Esophagus (tissue), 2 donors: ENCODE measurements around the gene LYVE1. TPM values are rescaled to one million over a fixed set of nuclear protein-coding genes. Genes with fewer than 3 reads are reported as not detected.

Experiments
- H3K27ac ChIP-seq, 2 donors: one replicate each; pipeline ENCODE4 v1.5.1; 2013; ENCODE audit warnings: low read depth in 2 of 2, mild to moderate bottlenecking in 2 of 2, inconsistent platforms in 1 of 2, low read length in 1 of 2, moderate library complexity in 1 of 2
- H3K27me3 ChIP-seq, 2 donors: one replicate each; pipeline ENCODE4 v1.6.1; 2013; ENCODE audit warnings: low read length in 2 of 2, control low read depth in 1 of 2, mild to moderate bottlenecking in 1 of 2; ENCODE audit not compliant: insufficient read depth in 2 of 2, control insufficient read depth in 1 of 2
- H3K36me3 ChIP-seq, 2 donors: one replicate each; pipeline ENCODE4 v1.6.1; 2013; ENCODE audit warnings: low read length in 1 of 2; ENCODE audit not compliant: control insufficient read depth in 2 of 2, insufficient read depth in 2 of 2
- H3K4me1 ChIP-seq, 2 donors: one replicate each; pipeline ENCODE4 v1.6.1; 2013; ENCODE audit warnings: low read length in 1 of 2; ENCODE audit not compliant: control insufficient read depth in 2 of 2, insufficient read depth in 2 of 2
- H3K4me3 ChIP-seq, 2 donors: one replicate each; pipeline ENCODE4 v1.5.1; 2013; ENCODE audit warnings: low read length in 2 of 2, mild to moderate bottlenecking in 2 of 2, low read depth in 1 of 2, moderate library complexity in 1 of 2
- H3K9me3 ChIP-seq, 2 donors: one replicate each; pipeline ENCODE4 v1.6.1; 2013; ENCODE audit warnings: mild to moderate bottlenecking in 2 of 2, low read depth in 1 of 2, low read length in 1 of 2, moderate library complexity in 1 of 2; ENCODE audit not compliant: control insufficient read depth in 2 of 2, insufficient read depth in 1 of 2
- WGBS, 2 donors: extraction: QIAGEN DNeasy Blood & Tissue Kit; methylation state at CpG; one replicate each; pipeline ENCODE4 v1.1.7; 2013; 5-methylcytosine and 5-hydroxymethylcytosine counted together
- polyA plus RNA-seq, 2 donors: library from polyadenylated mRNA; stranded (reverse); fragments of 200-250 nt; gene quantifications; one replicate each; pipeline ENCODE4 v1.2.3, GENCODE V29; 2013
- donor health status: healthy with polysubstance abuse.
- donor health status: Bipolar disorder and iron deficiency.

Gene LYVE1
- polyA plus RNA-seq, 2 donors = 4.1 to 6.2 TPM

- no peak overlapping the region for H3K27ac ChIP-seq
- WGBS, 2 donors = 87% methylated on average over 7 of the region's 7 CpGs
- H3K4me3 ChIP-seq = no peak overlapping the region
- no peaks in the 10 kb centered on the region for H3K27me3 ChIP-seq
- H3K36me3 ChIP-seq = no peaks in the 10 kb centered on the region
- peaks cover 0 to 2% of the 10 kb centered on the region in 2 donors for H3K4me1 ChIP-seq
- no peaks in the 10 kb centered on the region for H3K9me3 ChIP-seq
These were observed 23.7 kb downstream of the LYVE1 start for GRCh38 chr11:10544491-10545465.

GRCh38 chr11:10543782-10544181 is 24.7 kb downstream of the LYVE1 start:
- H3K27me3 ChIP-seq = no peaks in the 10 kb centered on the region
- H3K4me1 ChIP-seq = peaks cover 0 to 2% of the 10 kb centered on the region in 2 donors
- no peaks in the 10 kb centered on the region for H3K36me3 ChIP-seq
- WGBS, 2 donors = 93 to 98% methylated on average over 14 of the region's 14 CpGs
- H3K27ac ChIP-seq = no peak overlapping the region
- H3K9me3 ChIP-seq = no peaks in the 10 kb centered on the region
- H3K4me3 ChIP-seq = no peak overlapping the region

GRCh38 chr11:10542776-10543175 is 25.7 kb downstream of the LYVE1 start:
- WGBS, 2 donors = 93 to 97% methylated on average over 3 of the region's 3 CpGs

GRCh38 chr11:10541561-10541930 is 26.9 kb downstream of the LYVE1 start:
- peak overlapping the region; percentile 87 to 89 for H3K4me3 ChIP-seq
- peak overlapping the region; percentile 67 to 90 for H3K27ac ChIP-seq
- H3K4me1 ChIP-seq = peaks cover 0 to 2% of the 10 kb centered on the region in 2 donors
- H3K27me3 ChIP-seq = no peaks in the 10 kb centered on the region
- no peaks in the 10 kb centered on the region for H3K9me3 ChIP-seq
- H3K36me3 ChIP-seq = no peaks in the 10 kb centered on the region
- 31 to 39% methylated on average over 5 of the region's 5 CpGs for WGBS, 2 donors

More at GRCh38 chr11:10542776-10543175, 25.7 kb downstream of the LYVE1 start:
- no peak overlapping the region for H3K27ac ChIP-seq
- no peaks in the 10 kb centered on the region for H3K27me3 ChIP-seq
- no peaks in the 10 kb centered on the region for H3K36me3 ChIP-seq
- peaks cover 0 to 2% of the 10 kb centered on the region in 2 donors for H3K4me1 ChIP-seq
- H3K9me3 ChIP-seq = no peaks in the 10 kb centered on the region
- no peak overlapping the region for H3K4me3 ChIP-seq

- peaks cover 0 to 2% of the 10 kb centered on the region in 2 donors for H3K4me1 ChIP-seq
- peak within 1 kb of the TSS; percentile 90 to 92 for H3K27ac ChIP-seq
- H3K9me3 ChIP-seq = no peaks in the 10 kb centered on the region
- 1% methylated on average over 47 to 54 of the region's 54 CpGs for WGBS, 2 donors
- no peaks in the 10 kb centered on the region for H3K36me3 ChIP-seq
- H3K27me3 ChIP-seq = no peaks in the 10 kb centered on the region
- H3K4me3 ChIP-seq = peak within 1 kb of the TSS; percentile 87 to 89
These were observed 27.4 kb downstream of the LYVE1 start, which contains the start of gene RNF141 for GRCh38 chr11:10540915-10541560. Gene RNF141, minus strand, starts transcription at chr11:10541187. Its CDS starts 7,029 bp downstream, at chr11:10534158.

- 0% methylated on average over 25 of the region's 25 CpGs for WGBS, 2 donors
- Histone ChIP-seq H3K9me3 (no peaks in the 10 kb centered on the region), H3K27me3 (no peaks in the 10 kb centered on the region), H3K4me3 (peak overlapping the region; percentile 87 to 89), H3K4me1 (peaks cover 0 to 2% of the 10 kb centered on the region in 2 donors), H3K36me3 (no peaks in the 10 kb centered on the region), H3K27ac (peak overlapping the region; percentile 90 to 92)
These were observed 27.9 kb downstream of the LYVE1 start for GRCh38 chr11:10540546-10540914.

- H3K4me3 ChIP-seq = peak overlapping the region in 1 of 2 donors; percentile 87
- no peak overlapping the region for H3K27ac ChIP-seq
These were observed 29.1 kb downstream of the LYVE1 start for GRCh38 chr11:10539339-10539738.

GRCh38 chr11:10538924-10539323 is 29.5 kb downstream of the LYVE1 start:
- Histone ChIP-seq H3K27me3 (no peaks in the 10 kb centered on the region), H3K27ac (no peak overlapping the region), H3K36me3 (no peaks in the 10 kb centered on the region), H3K4me3 (peak overlapping the region in 1 of 2 donors; percentile 11), H3K4me1 (no peaks in the 10 kb centered on the region), H3K9me3 (no peaks in the 10 kb centered on the region)
- 70 to 85% methylated on average over 1 of the region's 1 CpG for WGBS, 2 donors

More at GRCh38 chr11:10539339-10539738, 29.1 kb downstream of the LYVE1 start:
- no peaks in the 10 kb centered on the region for H3K36me3 ChIP-seq
- no peaks in the 10 kb centered on the region for H3K4me1 ChIP-seq
- no peaks in the 10 kb centered on the region for H3K9me3 ChIP-seq
- H3K27me3 ChIP-seq = no peaks in the 10 kb centered on the region

- no peak overlapping the region for H3K27ac ChIP-seq
These were observed 30.9 kb downstream of the LYVE1 start for GRCh38 chr11:10537600-10537999.

More at GRCh38 chr11:10537600-10537999, 30.9 kb downstream of the LYVE1 start:
- H3K36me3 ChIP-seq = no peaks in the 10 kb centered on the region
- no peaks in the 10 kb centered on the region for H3K4me1 ChIP-seq
- no peak overlapping the region for H3K4me3 ChIP-seq
- no peaks in the 10 kb centered on the region for H3K9me3 ChIP-seq
- no peaks in the 10 kb centered on the region for H3K27me3 ChIP-seq
